ENCODE measurements around the gene CDCA7.

Gene CDCA7

GRCh38 chr2:173401716-173402326, 47.1 kb downstream of the CDCA7 start:
- Histone ChIP-seq H3K9me3 (ENCODE audit: low read length) (no peaks in the 10 kb centered on the region), H3K27me3 (ENCODE audit: insufficient read depth, low read length) (no peaks in the 10 kb centered on the region), H3K27ac (ENCODE audit: low read depth, low read length, poor library complexity, severe bottlenecking) (no peak overlapping the region), H3K4me3 (ENCODE audit: low read depth, low read length, poor library complexity, severe bottlenecking) (no peak overlapping the region), H3K36me3 (ENCODE audit: insufficient read depth, low read length) (no peaks in the 10 kb centered on the region), H3K4me1 (ENCODE audit: insufficient read depth, low read length, severe bottlenecking) (no peaks in the 10 kb centered on the region), H4K20me1 (ENCODE audit: insufficient read depth, low read length) (no peaks in the 10 kb centered on the region), H3K4me2 (ENCODE audit: low read length) (no peak overlapping the region), H3F3A (ENCODE audit: insufficient read depth, low read length) (no peaks in the 10 kb centered on the region), H3K9me2 (ENCODE audit: low read depth, low read length) (no peaks in the 10 kb centered on the region), H3K79me2 (ENCODE audit: insufficient read depth, low read length) (no peaks in the 10 kb centered on the region), H3K9ac (ENCODE audit: low read length) (no peak overlapping the region), H2AFZ (ENCODE audit: low read length) (no peak overlapping the region)
- no peak for TF ChIP-seq CTCF (IDR thresholded peaks at IDR 0.05; ENCODE audit: low read length)
- TF ChIP-seq EZH2 (IDR thresholded peaks at IDR 0.05; ENCODE audit: borderline replicate concordance, low read length) = no peak

- no peak overlapping the region for H3K9ac ChIP-seq (ENCODE audit: low read length)
- no peaks in the 10 kb centered on the region for H3K4me1 ChIP-seq (ENCODE audit: insufficient read depth, low read length, severe bottlenecking)
- no peak overlapping the region for H3K4me3 ChIP-seq (ENCODE audit: low read depth, low read length, poor library complexity, severe bottlenecking)
- H2AFZ ChIP-seq (ENCODE audit: low read length) = no peak overlapping the region
- no peaks in the 10 kb centered on the region for H3K79me2 ChIP-seq (ENCODE audit: insufficient read depth, low read length)
- H3F3A ChIP-seq (ENCODE audit: insufficient read depth, low read length) = no peaks in the 10 kb centered on the region
- no peaks in the 10 kb centered on the region for H4K20me1 ChIP-seq (ENCODE audit: insufficient read depth, low read length)
- no peaks in the 10 kb centered on the region for H3K9me2 ChIP-seq (ENCODE audit: low read depth, low read length)
- H3K27ac ChIP-seq (ENCODE audit: low read depth, low read length, poor library complexity, severe bottlenecking) = no peak overlapping the region
- no peaks in the 10 kb centered on the region for H3K27me3 ChIP-seq (ENCODE audit: insufficient read depth, low read length)
- no peaks in the 10 kb centered on the region for H3K36me3 ChIP-seq (ENCODE audit: insufficient read depth, low read length)
- peak; percentile 89 for TF ChIP-seq CTCF (IDR thresholded peaks at IDR 0.05; ENCODE audit: low read length)
- TF ChIP-seq EZH2 (IDR thresholded peaks at IDR 0.05; ENCODE audit: borderline replicate concordance, low read length) = no peak
- H3K9me3 ChIP-seq (ENCODE audit: low read length) = no peaks in the 10 kb centered on the region
- H3K4me2 ChIP-seq (ENCODE audit: low read length) = no peak overlapping the region
Measured at GRCh38 chr2:173402405-173402974, 47.8 kb downstream of the CDCA7 start.

- Histone ChIP-seq H3K79me2 (ENCODE audit: insufficient read depth, low read length) (no peaks in the 10 kb centered on the region), H3K9me2 (ENCODE audit: low read depth, low read length) (no peaks in the 10 kb centered on the region)
- no peak for TF ChIP-seq EZH2 (IDR thresholded peaks at IDR 0.05; ENCODE audit: borderline replicate concordance, low read length)
- TF ChIP-seq CTCF (IDR thresholded peaks at IDR 0.05; ENCODE audit: low read length) = no peak
Measured at GRCh38 chr2:173404841-173405750, 50.4 kb downstream of the CDCA7 start.

More at GRCh38 chr2:173404841-173405750, 50.4 kb downstream of the CDCA7 start:
- H3K9ac ChIP-seq (ENCODE audit: low read length) = no peak overlapping the region
- no peaks in the 10 kb centered on the region for H3K9me3 ChIP-seq (ENCODE audit: low read length)
- no peaks in the 10 kb centered on the region for H3K4me1 ChIP-seq (ENCODE audit: insufficient read depth, low read length, severe bottlenecking)
- no peaks in the 10 kb centered on the region for H3F3A ChIP-seq (ENCODE audit: insufficient read depth, low read length)
- no peak overlapping the region for H3K4me2 ChIP-seq (ENCODE audit: low read length)
- no peak overlapping the region for H3K27ac ChIP-seq (ENCODE audit: low read depth, low read length, poor library complexity, severe bottlenecking)
- H3K36me3 ChIP-seq (ENCODE audit: insufficient read depth, low read length) = no peaks in the 10 kb centered on the region
- no peak overlapping the region for H3K4me3 ChIP-seq (ENCODE audit: low read depth, low read length, poor library complexity, severe bottlenecking)
- no peak overlapping the region for H2AFZ ChIP-seq (ENCODE audit: low read length)
- no peaks in the 10 kb centered on the region for H4K20me1 ChIP-seq (ENCODE audit: insufficient read depth, low read length)
- no peaks in the 10 kb centered on the region for H3K27me3 ChIP-seq (ENCODE audit: insufficient read depth, low read length)

All from OCI-LY1 (cell line).